Middle frontal gyrus (tissue), 1 donor: ENCODE results near the gene ZBED4.

Experiments
- DNase-seq: peaks from one replicate; pipeline ENCODE4 v3.0.0-alpha.2; 2015; ENCODE audit warnings: low spot score; ENCODE audit errors: extremely low spot score

Gene ZBED4

DNA sequence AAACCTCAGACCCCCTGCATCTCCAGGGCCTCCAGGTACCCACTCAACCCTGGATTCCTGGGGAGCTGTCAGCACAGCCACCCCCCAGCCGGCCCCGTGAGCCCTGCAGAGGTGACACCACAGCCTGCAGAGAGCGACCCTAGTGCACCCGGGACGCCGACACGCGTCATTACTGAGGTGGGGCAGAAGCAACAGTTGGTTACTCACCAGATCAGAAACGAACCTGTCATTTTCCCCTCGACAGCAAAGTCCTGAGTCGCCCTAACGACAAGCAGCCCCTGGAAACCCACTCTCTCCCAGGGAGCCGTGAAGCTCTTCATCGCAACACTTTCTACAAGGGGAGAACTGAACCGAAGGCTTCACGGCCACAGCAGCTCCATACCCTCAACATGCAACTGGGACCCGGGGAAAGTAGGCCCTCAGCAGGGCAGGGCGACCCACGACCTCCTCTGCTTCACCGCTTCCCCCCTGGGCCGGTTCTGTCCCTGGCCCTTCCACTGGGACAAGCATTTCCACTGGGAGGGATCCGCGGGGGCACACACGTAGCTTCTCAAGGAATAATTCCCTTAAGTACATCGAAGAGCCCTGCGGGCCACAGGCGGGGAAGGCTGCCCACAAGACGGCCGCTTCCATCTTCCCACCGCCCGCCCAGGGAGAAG lies 27.6 kb upstream of the ZBED4 start:
- DNase-seq = no peak

DNA sequence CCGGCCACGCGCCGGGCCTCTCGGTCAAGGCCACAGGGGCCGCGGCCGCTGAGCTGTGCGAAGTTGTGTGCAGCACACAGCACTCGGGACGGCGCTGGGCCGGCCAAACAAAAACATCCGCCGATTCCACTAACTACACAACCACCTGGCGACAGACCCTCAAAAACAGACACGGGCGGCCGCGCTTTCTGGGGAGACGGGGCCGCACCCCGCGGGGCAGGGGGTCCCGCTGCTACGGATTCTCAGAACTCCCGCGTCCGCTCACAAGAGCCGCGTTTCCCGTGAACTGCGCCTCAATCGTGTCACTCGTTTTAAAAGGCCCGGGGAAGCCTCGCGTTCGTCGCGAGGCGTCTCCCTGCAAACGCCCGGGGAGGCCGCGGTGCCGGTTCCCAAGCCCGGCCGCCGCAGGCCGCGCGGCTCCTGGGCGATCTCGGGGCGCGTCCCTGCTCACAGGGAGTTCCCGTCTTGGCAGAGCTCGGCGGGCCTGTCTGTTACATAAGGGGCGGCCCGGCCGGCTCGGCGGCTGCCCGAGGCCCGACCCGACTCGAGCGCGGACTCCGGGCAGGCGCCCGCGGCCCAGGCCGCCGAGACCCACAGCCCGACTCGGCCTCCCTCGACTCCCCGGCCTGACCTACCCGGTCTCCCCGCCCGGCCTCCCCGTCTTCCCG lies 26.9 kb upstream of the ZBED4 start:
- DNase-seq = peak; percentile 5

DNA sequence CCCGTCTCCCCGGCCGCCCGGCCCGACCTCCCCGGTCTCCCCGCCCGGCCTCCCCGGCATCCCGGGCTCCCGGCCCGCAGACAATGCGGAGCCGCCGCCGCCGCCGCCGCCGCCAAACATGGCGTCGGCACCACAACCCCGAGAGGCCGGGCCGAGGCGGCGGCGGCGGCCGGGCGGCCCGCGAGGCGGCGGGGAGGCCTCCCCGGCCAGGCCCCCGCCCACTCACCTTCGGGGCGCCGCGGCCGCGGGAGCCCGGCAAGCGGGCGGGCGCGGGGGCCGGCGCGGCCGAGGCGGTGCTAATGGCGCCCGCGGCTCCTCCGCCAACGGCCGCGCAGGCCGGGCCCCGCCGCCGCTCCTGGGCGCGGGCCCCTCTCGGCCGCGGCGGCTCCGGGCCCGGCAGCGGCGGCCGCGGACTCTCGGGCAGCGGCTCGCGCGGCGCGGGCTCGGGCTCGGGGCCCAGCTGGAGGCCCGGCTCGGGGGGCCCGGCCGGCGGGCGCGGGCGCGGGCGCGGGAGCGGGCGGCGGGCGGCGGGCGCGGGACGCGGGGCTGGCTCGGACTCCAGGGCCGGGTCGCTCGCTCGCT lies 26.3 kb upstream of the ZBED4 start:
- no peak for DNase-seq

DNA sequence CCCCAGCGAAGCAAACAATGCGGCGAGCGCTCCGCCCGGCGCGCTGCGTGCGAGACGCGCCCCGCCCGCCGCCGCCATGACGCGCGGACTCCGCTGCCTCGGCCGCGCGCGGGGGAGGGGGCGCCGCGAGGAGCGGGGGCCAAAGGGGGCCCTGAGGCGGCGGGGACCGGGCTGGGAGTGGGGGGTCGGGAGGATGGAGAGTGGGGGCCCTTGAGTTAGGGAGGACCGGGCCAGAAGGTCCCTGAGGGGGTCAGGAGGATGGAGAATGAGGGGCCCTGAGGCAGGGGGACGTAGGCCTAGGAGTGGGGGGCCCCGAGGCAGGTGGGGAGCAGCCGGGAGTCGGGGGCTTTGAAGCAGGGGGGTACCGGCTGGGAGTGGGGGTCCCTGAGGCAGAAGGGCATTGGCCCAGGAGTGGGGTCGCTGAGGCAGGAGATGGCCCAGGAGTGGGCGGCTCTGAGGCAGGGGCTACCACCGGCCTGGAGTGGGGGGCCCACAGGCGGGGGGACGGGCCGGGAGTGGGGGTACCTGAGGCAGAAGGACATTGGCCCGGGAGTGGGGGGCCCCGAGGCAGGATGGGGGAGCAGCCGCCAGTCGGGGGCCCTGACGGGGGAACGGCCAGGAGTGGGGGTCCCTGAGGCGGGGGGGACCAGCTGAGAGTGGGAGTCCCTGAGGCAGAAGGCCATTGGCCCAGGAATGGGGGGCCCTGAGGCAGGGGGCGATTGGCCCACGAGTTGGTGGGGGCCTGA lies 25.6 kb upstream of the ZBED4 start, which contains the start of gene BRD1:
BRD1 (minus strand) TSS at position 21 of the 746 bp plus-strand sequence. CDS start 3,556 bp downstream, outside the sequence.
- DNase-seq = peak; percentile 37

DNA sequence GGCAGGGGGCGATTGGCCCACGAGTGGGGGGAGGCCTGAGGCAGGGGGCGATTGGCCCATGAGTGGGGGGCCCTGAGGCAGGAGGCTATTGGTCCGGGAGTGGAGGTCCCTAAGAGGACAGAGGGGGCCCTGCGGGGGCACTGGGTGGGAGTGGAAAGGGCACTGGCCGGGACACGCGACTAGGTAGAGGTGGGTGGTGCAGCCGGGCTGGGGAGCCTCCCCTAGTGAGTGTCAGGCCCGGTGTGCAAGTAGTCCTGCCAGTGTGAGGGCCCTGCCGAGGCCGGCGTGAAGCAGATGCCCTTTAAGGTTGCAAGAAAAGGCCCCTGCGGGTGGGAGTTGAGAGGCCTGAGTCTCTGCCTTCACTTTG lies 25.1 kb upstream of the ZBED4 start:
- no peak for DNase-seq

DNA sequence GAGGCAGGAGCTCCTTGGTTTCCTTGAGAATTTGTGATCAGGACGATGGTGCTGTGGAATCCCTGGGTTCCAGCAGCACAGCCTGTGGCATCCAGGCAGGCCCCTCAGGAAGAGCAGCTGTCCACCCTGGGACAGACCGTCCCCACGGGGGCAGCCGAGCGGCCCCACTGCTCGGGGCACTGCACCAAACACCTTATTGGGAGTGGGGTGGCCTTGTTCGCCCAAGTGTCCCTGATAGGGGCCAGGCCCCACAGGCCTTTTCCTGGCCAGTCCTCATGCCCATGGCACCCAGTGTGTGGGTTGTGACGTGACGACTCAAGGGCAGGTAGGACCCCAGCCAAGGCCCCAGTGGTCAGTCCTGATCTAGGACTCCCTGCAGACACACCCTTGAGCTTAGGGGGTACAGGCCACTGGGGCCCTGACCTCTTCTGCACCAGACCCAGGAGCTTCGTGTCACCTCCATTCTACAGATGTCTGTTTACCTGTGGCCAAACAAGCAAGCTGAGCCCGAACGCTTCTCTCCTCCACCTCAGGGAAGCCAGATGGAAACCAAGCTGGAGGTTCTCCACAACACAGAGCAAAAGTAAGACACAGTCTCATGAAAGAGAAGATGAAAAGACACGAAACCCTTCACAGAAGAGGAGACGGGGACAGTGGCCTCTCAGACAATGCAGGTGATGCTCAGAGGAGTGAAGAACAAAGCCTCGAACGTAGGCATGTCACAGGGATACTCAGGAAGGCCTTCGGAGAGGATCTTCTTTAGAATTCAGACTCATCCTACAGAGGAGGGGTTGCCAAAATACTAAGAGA lies 24.4 kb upstream of the ZBED4 start:
- no peak for DNase-seq

DNA sequence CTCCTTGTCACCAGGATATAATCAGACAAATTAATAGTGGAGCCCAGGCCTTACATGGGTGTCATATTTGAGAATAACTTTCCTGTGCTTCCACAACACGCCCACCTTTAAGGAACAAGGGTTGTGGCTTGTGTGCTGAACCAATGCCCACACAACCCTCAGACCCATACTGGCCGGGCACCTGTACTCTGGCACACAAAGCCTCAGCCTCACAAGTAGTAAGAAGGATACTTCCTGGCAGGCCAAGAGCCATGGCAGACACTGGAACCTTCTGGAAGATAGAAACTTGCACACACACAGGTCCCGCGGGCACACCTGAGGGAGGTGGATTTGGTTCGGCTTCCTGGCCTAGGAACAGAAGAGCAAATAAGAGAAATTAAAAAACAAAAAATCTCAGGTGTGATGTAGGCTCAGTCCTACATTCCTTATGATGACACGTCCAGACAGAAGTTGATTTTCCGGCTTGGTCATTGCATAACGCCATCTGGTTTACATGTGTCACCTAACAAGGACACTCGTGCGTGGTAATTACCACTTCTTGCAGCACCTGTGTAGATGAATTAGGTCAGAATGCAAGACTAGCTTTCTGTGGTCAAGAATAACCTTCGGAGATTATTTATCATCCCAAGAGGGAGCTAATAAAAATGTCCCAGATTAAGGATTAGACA lies 20.2 kb upstream of the ZBED4 start:
- DNase-seq = no peak

DNA sequence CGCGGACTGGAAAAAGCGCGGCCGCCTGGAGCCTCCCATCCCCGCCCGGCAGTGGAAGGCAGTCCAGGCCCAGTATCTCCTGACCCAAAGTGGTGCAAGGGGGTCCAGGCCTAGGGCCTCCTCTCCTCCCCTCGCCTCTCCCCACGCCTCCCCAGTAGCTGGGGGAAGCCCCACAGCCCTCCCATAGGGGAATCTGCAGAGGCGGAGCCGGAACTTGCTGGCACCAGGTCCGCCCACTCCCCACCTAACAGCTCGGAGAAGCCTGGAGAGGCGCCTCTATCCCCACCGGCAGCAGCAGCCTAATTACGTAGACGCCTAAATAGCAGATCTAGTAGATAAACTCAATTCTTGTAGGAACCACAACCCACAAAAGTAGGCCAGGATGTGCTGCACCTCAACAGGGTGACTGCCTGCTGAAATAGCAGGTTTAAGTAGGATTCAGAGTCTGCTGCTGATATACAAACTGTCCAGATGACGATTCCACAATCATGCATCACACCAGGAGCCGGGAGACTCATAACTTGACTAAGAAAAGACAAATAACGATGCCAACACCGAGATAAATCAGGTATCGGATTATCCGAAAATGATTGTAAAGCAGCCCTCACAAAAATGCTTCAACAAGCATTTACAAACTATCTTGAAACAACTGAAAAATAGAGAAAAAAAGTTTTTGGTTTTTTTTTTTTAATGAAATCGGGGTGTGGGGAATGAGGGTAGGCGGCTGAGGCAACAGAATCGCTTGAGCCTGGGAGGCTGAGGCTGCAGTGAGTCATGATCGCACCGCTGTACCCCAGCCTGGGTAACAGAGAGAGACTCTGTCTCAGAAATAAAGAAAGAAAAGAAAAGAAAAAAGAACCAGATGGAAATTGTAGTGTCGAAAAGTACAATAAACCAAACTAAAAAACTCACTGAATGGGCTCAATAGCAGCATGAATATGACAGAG lies 14.6 kb upstream of the ZBED4 start:
- DNase-seq = no peak

DNA sequence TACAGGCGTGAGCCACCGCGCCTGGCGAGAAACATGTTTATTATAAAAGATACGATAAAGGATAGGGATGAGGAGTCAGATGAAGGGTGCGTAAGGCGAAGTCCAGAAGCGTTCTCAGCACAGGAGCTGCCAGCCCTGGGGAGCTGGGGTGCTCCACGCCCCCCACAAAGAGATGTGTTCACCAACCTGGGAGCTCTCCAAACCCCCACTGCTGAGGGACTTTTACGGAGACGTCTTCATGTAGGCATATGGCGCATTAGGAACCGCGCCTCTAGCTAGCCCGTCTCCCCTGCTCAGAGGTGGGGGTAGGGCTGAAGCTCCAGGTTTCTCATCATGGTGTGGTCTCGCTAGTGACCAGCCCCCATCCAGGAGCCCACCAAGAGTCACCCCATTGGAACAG lies 8.4 kb upstream of the ZBED4 start:
- DNase-seq = no peak

DNA sequence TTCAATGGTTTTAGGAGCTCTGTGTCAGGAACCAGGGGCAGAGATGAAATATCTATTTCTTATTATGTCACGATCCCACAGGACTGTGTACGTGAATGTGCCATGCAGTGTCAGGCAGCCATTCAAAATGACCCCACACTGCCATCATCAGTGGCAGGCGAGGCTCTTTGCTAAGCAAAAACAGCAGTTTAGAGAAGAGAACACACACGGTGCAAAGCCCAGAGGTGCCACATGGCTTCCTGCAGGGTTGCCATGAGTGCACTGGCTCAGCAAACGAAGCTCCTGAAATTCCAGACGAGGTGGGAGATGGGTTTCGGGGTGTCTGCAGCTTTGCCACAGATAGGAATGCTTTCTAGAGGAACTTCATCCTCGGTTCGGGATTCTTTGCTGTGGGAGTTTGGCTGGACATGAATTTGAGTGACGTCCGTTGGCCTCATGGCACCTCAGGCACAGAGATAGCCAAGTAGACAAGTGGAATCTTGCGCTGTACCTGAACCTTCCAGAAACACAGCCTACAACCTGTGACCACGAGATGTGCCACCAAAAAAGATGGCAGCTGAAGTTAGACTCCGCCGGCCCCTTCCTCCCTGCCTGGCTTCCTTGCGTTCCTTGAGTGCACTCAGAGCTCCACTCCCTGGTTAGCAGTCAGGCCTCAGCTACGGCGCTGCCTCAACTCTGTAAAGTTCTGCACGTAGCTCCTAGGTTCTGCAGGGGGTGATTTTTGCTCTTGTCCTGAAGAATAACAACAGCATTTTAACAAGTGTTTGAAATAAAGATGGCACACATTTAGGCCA lies 7.8 kb upstream of the ZBED4 start:
- no peak for DNase-seq

DNA sequence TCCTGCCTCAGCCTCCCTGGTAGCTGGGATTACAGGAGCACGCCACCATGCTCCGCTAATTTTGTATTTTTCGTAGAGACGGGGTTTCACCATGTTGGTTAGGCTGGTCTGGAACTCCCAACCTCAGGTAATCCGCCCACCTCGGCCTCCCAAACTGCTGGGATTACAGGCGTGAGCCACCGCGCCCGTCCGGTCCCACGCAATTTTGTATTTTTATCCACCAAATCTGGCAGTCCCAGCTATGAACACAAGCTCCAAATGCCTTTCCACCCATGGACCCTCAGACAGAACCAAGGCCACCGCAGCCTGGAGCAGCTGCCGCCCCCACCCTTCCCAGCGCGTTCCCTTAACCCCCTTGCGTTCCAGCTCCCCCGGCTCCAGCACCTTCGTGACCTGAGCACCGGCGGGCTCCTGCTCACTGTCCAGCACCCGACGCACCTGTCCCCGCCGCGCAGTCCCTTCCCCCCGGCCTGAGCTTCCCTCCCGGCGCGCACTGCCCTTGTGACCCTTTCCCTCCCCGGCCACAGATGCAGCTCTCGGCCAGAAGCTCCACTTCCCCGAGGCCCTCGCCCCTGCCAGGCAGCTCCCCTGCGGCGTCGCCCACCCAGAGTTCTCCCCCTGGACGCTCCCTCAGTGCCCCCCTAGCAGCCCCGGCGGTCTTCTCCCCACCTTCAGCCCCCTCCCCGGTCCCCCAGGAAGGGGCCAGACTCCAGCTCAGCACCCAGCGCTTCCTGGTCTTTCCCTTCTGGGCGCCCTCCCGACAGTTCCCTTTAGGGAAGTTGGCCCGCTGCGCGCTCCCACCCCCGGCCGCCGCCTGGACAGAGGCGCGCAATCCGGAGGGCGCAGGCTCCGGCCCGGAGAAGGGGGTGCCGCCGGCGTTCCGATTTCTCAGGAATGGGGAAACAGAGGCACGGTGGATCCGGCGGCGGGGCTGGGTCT lies 5.6 kb upstream of the ZBED4 start:
- DNase-seq = no peak

DNA sequence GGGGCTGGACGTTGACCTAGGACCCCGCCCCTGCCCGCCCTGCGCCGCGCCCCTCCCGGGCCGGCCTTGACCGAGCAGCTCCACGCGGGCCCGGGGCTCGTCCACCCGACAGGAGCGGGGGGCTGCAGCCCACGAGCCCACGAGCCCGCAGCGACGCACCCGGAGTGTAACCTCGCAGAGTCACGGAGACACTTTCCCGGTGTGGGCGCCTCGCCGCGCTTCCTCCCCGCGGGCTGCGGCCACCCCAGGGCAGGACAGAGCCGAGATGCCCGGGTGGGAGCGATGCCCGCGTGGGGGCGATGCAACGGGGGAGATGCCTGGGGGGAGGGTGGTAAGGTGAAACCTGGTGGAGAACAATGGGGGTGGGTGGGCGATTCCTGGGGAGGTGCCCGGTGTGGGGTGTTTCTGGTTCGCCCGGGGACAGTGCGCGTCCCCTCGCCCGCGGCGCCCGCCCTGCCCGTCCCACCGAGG lies 4.9 kb upstream of the ZBED4 start:
- no peak for DNase-seq

DNA sequence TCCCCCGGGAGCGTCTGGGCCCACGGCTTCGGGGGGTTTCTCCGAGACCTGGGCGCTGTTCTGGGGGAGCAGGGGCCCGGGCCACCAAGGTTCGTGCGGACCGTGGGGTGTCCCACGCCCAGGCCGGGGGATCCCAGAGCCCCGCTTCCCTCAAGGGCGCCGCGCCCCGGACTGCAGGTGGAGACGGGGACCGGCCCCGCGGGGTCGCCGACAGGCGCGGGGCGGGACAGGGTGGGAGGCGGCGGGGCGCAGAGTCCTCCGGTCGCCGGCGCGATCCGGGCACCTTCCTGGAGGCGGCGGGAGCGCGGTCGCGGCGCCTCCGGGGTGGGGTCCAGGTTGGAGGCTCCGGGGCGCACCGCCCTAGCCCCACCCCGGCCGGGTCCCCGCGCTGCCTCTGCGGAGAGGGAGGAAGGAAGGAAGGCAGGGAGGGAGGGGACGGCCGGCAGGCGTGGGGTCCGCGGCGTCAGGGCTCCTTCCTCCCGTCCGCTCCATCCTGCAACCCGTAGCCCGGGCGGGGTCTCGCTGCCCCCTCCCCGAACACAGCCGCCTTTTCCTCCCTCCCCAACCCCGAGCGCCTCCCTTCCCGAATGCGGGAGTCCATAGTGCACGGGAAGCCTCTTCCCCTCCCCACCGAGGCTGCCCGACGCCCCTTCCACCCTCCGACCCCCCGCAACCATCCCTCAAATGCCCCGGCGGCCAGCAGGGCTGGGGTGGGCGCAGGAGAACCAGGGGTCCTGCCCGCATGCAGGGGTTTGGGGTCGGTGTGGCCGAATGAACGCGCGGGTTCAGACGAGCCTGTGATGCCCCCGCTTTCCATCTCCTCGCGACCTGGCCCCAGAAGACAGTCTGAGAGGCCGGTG lies 4.3 kb upstream of the ZBED4 start:
- DNase-seq = no peak

DNA sequence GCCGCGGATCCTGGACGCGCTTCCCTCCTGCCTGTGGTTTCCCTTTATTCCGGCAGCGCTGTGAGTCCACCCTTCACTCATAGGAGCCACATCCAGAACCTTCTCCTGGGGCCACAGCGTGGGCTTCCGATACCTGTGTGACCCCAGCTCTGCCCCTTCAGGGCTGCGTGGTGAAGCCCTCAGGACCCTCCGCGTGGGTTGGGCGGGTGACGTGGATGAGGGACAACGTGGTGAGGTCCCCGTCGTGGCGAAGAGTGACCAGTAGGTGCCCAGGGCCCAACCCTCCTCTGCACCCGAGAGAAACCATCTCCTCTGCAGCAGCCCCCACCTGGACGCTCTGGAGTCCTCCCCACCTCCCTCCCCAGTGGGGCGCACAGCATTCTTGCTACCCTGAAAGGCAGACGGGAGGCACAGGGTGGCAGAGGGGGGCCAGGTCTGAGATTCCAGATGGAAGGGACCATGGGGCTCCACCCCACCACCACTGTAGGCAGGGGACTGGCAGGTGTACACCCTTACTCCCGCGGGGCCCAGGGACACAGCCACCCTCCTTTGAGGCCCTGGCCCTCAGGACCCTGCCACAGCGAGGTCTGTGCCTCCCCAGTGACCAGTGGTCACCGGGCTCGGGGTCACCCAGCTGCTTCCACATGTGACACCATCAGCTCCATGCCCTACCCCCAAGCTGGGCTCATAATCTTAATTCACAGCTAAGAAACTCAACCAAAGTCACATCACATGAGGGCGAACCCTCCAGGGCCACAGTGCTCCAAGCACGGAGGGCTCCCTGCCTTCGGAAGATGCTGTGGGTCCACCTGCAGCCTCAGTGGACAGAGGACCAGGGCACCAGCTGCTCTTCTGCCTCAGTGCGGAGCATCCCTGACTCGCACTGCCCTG lies 3.4 kb upstream of the ZBED4 start:
- DNase-seq = no peak

DNA sequence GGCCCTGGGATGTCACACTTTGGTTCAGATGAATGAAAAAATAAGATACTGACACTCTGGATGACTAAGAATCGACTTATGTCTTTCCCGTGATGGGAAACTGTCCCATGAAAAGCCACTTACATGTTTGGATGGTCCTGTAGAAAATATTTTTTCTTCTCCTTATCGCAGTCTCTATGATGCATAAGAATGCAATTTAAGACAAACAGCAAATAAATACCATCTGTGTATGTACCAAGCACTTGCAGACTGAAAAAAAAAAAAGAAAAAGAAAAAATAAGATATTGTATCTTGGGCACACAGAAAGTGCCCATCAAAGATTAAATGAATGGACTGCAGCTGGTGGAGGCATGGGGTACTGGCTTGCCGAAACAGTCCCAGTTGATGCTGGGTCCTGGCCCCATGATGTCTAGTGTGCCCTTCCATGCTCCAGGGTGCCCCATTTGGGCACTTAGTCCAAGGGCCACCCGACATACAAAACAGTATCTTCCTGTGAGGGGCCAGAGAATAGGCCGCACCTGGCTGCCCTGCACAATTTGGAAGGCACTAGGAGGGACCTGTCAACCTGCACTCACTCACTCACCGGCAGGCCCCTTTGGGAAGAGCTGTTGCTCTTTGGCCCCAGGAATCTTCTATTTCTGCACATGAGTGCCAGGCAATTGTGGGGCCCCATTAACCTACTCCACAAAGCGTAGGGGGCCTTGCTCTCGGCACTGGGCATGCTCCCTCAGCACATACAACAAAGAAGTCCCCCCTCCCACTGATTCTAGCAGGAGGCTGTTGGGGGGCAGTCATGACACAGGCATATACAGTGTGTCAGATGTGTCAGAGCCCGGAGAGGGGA lies 2.5 kb upstream of the ZBED4 start:
- DNase-seq = no peak
